HG02885 (cell line): ENCODE measurements around the gene USP32.

Experiments
- ATAC-seq: cut with Tn5 transposase; IDR thresholded peaks from one replicate; pipeline ENCODE4 v1.9.1; 2021; ENCODE audit warnings: mild to moderate bottlenecking; ENCODE audit not compliant: unreplicated experiment, poor library complexity

The USP32 gene

GRCh38 chr17:60304502-60304901 is 87.4 kb downstream of the USP32 start:
- ATAC-seq, result no peak

- no peak for ATAC-seq
These were observed 88.4 kb downstream of the USP32 start for GRCh38 chr17:60303406-60304099.

GRCh38 chr17:60301649-60302048 is 90.3 kb downstream of the USP32 start:
- no peak for ATAC-seq

GRCh38 chr17:60300949-60301348 is 91.0 kb downstream of the USP32 start:
- no peak for ATAC-seq

- ATAC-seq, result no peak
These were observed 91.9 kb downstream of the USP32 start for GRCh38 chr17:60300011-60300410.

GRCh38 chr17:60297760-60298401 is 94.1 kb downstream of the USP32 start:
- no peak for ATAC-seq

GRCh38 chr17:60296177-60296576 is 95.8 kb downstream of the USP32 start:
- no peak for ATAC-seq

- no peak for ATAC-seq
These were observed 98.2 kb downstream of the USP32 start for GRCh38 chr17:60293580-60294335.

- no peak for ATAC-seq
These were observed 99.2 kb downstream of the USP32 start for GRCh38 chr17:60292697-60293096.

GRCh38 chr17:60284709-60285108 is 107.2 kb downstream of the USP32 start:
- ATAC-seq, result no peak

- ATAC-seq, result no peak
These were observed 108.1 kb downstream of the USP32 start for GRCh38 chr17:60283816-60284215.

- no peak for ATAC-seq
These were observed 111.3 kb downstream of the USP32 start for GRCh38 chr17:60280673-60281072.

- ATAC-seq, result no peak
These were observed 113.7 kb downstream of the USP32 start for GRCh38 chr17:60278237-60278636.

GRCh38 chr17:60277258-60277657 is 114.7 kb downstream of the USP32 start:
- no peak for ATAC-seq

GRCh38 chr17:60269417-60269816 is 122.5 kb downstream of the USP32 start:
- no peak for ATAC-seq

GRCh38 chr17:60260540-60260939 is 131.4 kb downstream of the USP32 start:
- no peak for ATAC-seq

GRCh38 chr17:60258313-60258712 is 133.6 kb downstream of the USP32 start:
- no peak for ATAC-seq

- ATAC-seq, result no peak
These were observed 135.8 kb downstream of the USP32 start for GRCh38 chr17:60256174-60256573.

- ATAC-seq, result no peak
These were observed 138.9 kb downstream of the USP32 start for GRCh38 chr17:60253048-60253447.

GRCh38 chr17:60252459-60252858 is 139.5 kb downstream of the USP32 start:
- ATAC-seq, result no peak

- ATAC-seq, result no peak
These were observed 142.6 kb downstream of the USP32 start for GRCh38 chr17:60249290-60249826.
